Hypothalamus (tissue), 51 donors: Measurements from ENCODE around the gene VPS16.
A peak's percentile ranks its signal among the peaks of the same experiment; 100 is the strongest.

Experiments
- DNase-seq, 51 donors: peaks; one replicate each; lab custom pipeline; 2025; lab: John Stamatoyannopoulos, UW

VPS16 gene

GRCh38 chr20:2867081-2867864 is 26.7 kb downstream of the VPS16 start:
- no peak for DNase-seq

- no peak for DNase-seq
These were observed 28.8 kb downstream of the VPS16 start for GRCh38 chr20:2869381-2869780.

GRCh38 chr20:2871111-2871465 is 30.5 kb downstream of the VPS16 start:
- no peak for DNase-seq

GRCh38 chr20:2871661-2872458 is 31.3 kb downstream of the VPS16 start:
- DNase-seq = peak in 4 of 51 donors; percentile 42 to 59 (median 46)

GRCh38 chr20:2872459-2873009 is 32.0 kb downstream of the VPS16 start:
- DNase-seq = peak in 46 of 51 donors; percentile 24 to 88 (median 58)

- DNase-seq = peak; percentile 44 to 95 (median 88)
These were observed 32.6 kb downstream of the VPS16 start, which contains the start of gene PTPRA for GRCh38 chr20:2873010-2873746. TSS of gene PTPRA (plus strand) at chr20:2873481. CDS start at chr20:2964278, 90,797 bp downstream.

GRCh38 chr20:2873747-2874041 is 33.1 kb downstream of the VPS16 start:
- peak in 14 of 51 donors; percentile 14 to 66 (median 55) for DNase-seq

GRCh38 chr20:2874456-2874855 is 33.9 kb downstream of the VPS16 start:
- peak in 6 of 51 donors; percentile 8 to 36 (median 14) for DNase-seq

- DNase-seq = no peak
These were observed 35.2 kb downstream of the VPS16 start for GRCh38 chr20:2875690-2876203.

- no peak for DNase-seq
These were observed 38.0 kb downstream of the VPS16 start for GRCh38 chr20:2878515-2878914.

- DNase-seq = peak in 1 of 51 donors; percentile 48
These were observed 38.6 kb downstream of the VPS16 start for GRCh38 chr20:2879146-2879545.

- DNase-seq = no peak
These were observed 40.1 kb downstream of the VPS16 start for GRCh38 chr20:2880650-2881049.

- DNase-seq = no peak
These were observed 43.4 kb downstream of the VPS16 start for GRCh38 chr20:2883726-2884637.

- DNase-seq = no peak
These were observed 47.2 kb downstream of the VPS16 start for GRCh38 chr20:2887715-2888114.

- DNase-seq = no peak
These were observed 47.8 kb downstream of the VPS16 start for GRCh38 chr20:2888224-2888955.

GRCh38 chr20:2889209-2889608 is 48.7 kb downstream of the VPS16 start:
- no peak for DNase-seq

GRCh38 chr20:2889797-2890196 is 49.3 kb downstream of the VPS16 start:
- no peak for DNase-seq

- no peak for DNase-seq
These were observed 50.2 kb downstream of the VPS16 start for GRCh38 chr20:2890742-2891141.

- DNase-seq = no peak
These were observed 50.8 kb downstream of the VPS16 start for GRCh38 chr20:2891343-2891742.
